MM.1S (cell line): ENCODE measurements around the gene SYNE1.

Source experiments
- EZH2phosphoT487 ChIP-seq: fragments of 300-600 bp; sonication (generic); IDR thresholded peaks from 2 replicates; pipeline ENCODE4 v1.6.1; 2018; ENCODE audit warnings: antibody characterized with exemption, low read length
- TF ChIP-seq, protein P1 (sequence below): fragments of 300-600 bp; sonication (generic); IDR thresholded peaks from 2 replicates; pipeline ENCODE4 v1.5.1; 2016; ENCODE audit warnings: antibody characterized with exemption, low read length, mixed read lengths

DNA sequence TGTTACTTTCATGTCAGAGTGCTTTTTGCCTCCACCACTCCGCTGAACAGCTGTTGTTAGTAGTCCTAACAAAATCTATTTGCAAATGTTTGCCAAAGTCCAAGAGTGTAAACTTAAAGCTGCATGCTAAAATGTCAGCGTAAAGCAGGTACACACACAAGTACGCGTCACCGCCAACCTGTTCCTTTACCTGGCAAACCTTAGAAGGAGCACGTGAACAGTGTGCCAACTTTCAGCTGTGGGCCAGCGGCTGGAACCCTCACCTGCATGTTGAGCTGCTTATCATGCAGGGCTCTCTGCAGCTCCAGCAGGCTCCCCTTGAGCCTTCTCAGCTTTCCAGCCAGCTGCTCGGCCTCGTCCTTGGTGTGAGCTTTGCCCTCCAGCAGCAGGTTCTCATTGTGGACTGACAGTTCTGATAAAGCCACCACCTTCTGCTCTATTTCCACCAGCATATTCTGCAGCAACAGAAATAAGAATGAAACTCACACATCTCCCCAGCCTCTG is 359.3 kb downstream of the SYNE1 start:
- TF ChIP-seq, protein P1, sequence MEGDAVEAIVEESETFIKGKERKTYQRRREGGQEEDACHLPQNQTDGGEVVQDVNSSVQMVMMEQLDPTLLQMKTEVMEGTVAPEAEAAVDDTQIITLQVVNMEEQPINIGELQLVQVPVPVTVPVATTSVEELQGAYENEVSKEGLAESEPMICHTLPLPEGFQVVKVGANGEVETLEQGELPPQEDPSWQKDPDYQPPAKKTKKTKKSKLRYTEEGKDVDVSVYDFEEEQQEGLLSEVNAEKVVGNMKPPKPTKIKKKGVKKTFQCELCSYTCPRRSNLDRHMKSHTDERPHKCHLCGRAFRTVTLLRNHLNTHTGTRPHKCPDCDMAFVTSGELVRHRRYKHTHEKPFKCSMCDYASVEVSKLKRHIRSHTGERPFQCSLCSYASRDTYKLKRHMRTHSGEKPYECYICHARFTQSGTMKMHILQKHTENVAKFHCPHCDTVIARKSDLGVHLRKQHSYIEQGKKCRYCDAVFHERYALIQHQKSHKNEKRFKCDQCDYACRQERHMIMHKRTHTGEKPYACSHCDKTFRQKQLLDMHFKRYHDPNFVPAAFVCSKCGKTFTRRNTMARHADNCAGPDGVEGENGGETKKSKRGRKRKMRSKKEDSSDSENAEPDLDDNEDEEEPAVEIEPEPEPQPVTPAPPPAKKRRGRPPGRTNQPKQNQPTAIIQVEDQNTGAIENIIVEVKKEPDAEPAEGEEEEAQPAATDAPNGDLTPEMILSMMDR: no peak
- TF ChIP-seq EZH2phosphoT487: no peak
